ENCODE measurements around the gene KBTBD4.
"Not testable (repeated sequence)": the region's sequence is repeated elsewhere in the genome, so short reads cannot be mapped to it uniquely, and the experiment has no call there.

DNA sequence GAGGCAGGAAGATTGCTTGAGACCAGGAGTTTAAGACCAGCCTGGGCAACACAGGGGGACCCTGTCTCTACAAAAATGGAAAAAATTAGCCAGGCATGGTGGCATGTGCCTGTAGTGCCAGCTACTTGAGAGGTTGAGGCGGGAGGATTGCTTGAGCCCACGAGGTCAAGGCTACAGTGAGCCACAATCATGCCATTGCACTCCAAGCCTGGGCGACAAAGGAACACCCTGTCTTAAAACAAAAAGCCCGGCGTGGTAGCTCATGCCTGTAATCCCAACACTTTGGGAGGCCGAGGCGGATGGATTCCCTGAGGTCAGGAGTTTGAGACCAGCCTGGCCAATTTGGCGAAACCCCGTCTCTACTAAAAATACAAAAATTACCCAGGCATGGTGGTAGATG, 48.0 kb downstream of the KBTBD4 start:
- TF ChIP-seq, protein P1, sequence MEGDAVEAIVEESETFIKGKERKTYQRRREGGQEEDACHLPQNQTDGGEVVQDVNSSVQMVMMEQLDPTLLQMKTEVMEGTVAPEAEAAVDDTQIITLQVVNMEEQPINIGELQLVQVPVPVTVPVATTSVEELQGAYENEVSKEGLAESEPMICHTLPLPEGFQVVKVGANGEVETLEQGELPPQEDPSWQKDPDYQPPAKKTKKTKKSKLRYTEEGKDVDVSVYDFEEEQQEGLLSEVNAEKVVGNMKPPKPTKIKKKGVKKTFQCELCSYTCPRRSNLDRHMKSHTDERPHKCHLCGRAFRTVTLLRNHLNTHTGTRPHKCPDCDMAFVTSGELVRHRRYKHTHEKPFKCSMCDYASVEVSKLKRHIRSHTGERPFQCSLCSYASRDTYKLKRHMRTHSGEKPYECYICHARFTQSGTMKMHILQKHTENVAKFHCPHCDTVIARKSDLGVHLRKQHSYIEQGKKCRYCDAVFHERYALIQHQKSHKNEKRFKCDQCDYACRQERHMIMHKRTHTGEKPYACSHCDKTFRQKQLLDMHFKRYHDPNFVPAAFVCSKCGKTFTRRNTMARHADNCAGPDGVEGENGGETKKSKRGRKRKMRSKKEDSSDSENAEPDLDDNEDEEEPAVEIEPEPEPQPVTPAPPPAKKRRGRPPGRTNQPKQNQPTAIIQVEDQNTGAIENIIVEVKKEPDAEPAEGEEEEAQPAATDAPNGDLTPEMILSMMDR (IDR thresholded peaks at IDR 0.05 in 4 of 5, conservative IDR thresholded peaks at IDR 0.05 in 1 of 5): not testable (repeated sequence)
- TF ChIP-seq POLR2A (IDR thresholded peaks at IDR 0.05): not testable (repeated sequence)
